ENCODE data around the gene AMH. TPM values are rescaled to one million over a fixed set of nuclear protein-coding genes. Genes with fewer than 3 reads are reported as not detected.

The AMH gene
- total and polyA plus RNA-seq, 2 of the 13 experiments (the other 11 are each of a cell fraction or from before 2014, with no cell fraction given): 0.03 to 0.18 TPM

DNA sequence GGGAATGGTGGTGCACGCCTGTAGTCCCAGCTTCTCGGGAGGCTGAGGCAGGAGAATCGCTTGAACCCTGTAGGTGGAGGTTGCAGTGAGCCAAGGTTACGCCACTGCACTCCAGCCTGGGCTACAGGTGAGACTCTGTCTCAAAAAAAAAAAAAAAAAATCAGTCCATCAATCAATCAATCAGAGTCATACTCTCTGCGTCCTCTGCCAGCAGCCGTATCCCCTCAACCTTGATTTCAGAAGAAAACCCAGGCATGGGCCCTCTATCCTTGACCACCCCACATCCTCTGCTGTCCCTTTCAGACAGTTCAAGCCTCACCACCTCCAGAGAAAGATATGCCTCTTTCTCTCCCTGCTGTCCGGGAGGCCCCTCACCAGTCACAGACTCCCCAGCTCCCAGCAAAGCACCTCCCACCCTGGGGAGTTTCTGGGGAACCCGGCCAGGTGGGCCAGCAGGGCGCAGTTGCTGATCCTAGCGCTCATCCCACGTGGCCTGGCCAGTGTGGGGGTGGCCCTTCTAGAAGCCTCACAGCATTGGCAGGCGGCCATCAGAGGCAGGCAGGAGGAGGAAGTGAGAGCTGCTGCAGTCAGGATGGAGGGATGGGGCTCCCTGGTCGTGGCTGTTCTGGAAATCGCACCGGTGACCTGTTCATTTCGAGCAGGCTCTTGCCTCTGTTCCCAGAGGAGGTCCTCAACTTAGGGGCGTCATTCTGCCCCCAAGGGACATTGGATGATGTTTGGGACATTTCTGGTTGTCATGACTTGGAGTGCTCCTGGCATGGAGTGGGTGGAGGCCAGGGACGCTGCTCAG lies 17.3 kb downstream of the AMH start (continued):
- TF ChIP-seq ETV5 (CRISPR knock-in tag; IDR thresholded peaks at IDR 0.05; ENCODE audit: borderline replicate concordance) (peak; percentile 60; the same call in 1 of the 2 replicates), KMT2B (CRISPR knock-in tag; IDR thresholded peaks at IDR 0.05) (0 out of 2 replicates have a peak, but pooled peaks have one; percentile 35), ELF3 (CRISPR knock-in tag; IDR thresholded peaks at IDR 0.05) (peak; percentile 87), RXRA (CRISPR knock-in tag; IDR thresholded peaks at IDR 0.05) (0 out of 2 replicates have a peak, but pooled peaks have one; percentile 11), NFKB2 (CRISPR knock-in tag; IDR thresholded peaks at IDR 0.05; ENCODE audit: borderline replicate concordance) (peak; percentile 47; the same call in 1 of the 2 replicates), ZNF557 (CRISPR knock-in tag; IDR thresholded peaks at IDR 0.05) (no peak), MLX (CRISPR knock-in tag; IDR thresholded peaks at IDR 0.05) (no peak), GATA4 (IDR thresholded peaks at IDR 0.05; ENCODE audit: borderline replicate concordance, low read depth) (no peak), ZNF225 (CRISPR knock-in tag; IDR thresholded peaks at IDR 0.05) (peak; percentile 58; the same call in 1 of the 2 replicates), HDAC2 (CRISPR knock-in tag; IDR thresholded peaks at IDR 0.05) (no peak), ZNF775 (CRISPR knock-in tag; IDR thresholded peaks at IDR 0.05; ENCODE audit: borderline replicate concordance) (no peak), ZNF230 (CRISPR knock-in tag; IDR thresholded peaks at IDR 0.05) (no peak), CHD2 (IDR thresholded peaks at IDR 0.05; ENCODE audit: low read depth, low read length) (no peak), MAZ (IDR thresholded peaks at IDR 0.05; ENCODE audit: borderline replicate concordance, low read depth, low read length) (no peak), MAZ (CRISPR knock-in tag; IDR thresholded peaks at IDR 0.05; ENCODE audit: low read depth) (no peak), SIX4 (CRISPR knock-in tag; IDR thresholded peaks at IDR 0.05) (no peak), U2AF2 (IDR thresholded peaks at IDR 0.05; ENCODE audit: low read depth, low read length) (no peak)
- TF ChIP-seq, protein P1, sequence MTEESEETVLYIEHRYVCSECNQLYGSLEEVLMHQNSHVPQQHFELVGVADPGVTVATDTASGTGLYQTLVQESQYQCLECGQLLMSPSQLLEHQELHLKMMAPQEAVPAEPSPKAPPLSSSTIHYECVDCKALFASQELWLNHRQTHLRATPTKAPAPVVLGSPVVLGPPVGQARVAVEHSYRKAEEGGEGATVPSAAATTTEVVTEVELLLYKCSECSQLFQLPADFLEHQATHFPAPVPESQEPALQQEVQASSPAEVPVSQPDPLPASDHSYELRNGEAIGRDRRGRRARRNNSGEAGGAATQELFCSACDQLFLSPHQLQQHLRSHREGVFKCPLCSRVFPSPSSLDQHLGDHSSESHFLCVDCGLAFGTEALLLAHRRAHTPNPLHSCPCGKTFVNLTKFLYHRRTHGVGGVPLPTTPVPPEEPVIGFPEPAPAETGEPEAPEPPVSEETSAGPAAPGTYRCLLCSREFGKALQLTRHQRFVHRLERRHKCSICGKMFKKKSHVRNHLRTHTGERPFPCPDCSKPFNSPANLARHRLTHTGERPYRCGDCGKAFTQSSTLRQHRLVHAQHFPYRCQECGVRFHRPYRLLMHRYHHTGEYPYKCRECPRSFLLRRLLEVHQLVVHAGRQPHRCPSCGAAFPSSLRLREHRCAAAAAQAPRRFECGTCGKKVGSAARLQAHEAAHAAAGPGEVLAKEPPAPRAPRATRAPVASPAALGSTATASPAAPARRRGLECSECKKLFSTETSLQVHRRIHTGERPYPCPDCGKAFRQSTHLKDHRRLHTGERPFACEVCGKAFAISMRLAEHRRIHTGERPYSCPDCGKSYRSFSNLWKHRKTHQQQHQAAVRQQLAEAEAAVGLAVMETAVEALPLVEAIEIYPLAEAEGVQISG (CRISPR knock-in tag; IDR thresholded peaks at IDR 0.05): peak; percentile 19; the same call in 1 of the 2 replicates
- TF ChIP-seq, protein P2, sequence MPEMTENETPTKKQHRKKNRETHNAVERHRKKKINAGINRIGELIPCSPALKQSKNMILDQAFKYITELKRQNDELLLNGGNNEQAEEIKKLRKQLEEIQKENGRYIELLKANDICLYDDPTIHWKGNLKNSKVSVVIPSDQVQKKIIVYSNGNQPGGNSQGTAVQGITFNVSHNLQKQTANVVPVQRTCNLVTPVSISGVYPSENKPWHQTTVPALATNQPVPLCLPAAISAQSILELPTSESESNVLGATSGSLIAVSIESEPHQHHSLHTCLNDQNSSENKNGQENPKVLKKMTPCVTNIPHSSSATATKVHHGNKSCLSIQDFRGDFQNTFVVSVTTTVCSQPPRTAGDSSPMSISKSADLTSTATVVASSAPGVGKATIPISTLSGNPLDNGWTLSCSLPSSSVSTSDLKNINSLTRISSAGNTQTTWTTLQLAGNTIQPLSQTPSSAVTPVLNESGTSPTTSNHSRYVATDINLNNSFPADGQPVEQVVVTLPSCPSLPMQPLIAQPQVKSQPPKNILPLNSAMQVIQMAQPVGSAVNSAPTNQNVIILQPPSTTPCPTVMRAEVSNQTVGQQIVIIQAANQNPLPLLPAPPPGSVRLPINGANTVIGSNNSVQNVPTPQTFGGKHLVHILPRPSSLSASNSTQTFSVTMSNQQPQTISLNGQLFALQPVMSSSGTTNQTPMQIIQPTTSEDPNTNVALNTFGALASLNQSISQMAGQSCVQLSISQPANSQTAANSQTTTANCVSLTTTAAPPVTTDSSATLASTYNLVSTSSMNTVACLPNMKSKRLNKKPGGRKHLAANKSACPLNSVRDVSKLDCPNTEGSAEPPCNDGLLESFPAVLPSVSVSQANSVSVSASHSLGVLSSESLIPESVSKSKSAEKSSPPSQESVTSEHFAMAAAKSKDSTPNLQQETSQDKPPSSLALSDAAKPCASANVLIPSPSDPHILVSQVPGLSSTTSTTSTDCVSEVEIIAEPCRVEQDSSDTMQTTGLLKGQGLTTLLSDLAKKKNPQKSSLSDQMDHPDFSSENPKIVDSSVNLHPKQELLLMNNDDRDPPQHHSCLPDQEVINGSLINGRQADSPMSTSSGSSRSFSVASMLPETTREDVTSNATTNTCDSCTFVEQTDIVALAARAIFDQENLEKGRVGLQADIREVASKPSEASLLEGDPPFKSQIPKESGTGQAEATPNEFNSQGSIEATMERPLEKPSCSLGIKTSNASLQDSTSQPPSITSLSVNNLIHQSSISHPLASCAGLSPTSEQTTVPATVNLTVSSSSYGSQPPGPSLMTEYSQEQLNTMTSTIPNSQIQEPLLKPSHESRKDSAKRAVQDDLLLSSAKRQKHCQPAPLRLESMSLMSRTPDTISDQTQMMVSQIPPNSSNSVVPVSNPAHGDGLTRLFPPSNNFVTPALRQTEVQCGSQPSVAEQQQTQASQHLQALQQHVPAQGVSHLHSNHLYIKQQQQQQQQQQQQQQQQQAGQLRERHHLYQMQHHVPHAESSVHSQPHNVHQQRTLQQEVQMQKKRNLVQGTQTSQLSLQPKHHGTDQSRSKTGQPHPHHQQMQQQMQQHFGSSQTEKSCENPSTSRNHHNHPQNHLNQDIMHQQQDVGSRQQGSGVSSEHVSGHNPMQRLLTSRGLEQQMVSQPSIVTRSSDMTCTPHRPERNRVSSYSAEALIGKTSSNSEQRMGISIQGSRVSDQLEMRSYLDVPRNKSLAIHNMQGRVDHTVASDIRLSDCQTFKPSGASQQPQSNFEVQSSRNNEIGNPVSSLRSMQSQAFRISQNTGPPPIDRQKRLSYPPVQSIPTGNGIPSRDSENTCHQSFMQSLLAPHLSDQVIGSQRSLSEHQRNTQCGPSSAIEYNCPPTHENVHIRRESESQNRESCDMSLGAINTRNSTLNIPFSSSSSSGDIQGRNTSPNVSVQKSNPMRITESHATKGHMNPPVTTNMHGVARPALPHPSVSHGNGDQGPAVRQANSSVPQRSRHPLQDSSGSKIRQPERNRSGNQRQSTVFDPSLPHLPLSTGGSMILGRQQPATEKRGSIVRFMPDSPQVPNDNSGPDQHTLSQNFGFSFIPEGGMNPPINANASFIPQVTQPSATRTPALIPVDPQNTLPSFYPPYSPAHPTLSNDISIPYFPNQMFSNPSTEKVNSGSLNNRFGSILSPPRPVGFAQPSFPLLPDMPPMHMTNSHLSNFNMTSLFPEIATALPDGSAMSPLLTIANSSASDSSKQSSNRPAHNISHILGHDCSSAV (CRISPR knock-in tag; IDR thresholded peaks at IDR 0.05; ENCODE audit: borderline replicate concordance): no peak

All from HepG2 (cell line).